Measurements from ENCODE around the gene GALNT5. TPM values are rescaled to one million over a fixed set of nuclear protein-coding genes. Genes with fewer than 3 reads are reported as not detected.

Gene GALNT5
- total RNA-seq, 1 donor from 2014 or later, result 5.3 TPM

DNA sequence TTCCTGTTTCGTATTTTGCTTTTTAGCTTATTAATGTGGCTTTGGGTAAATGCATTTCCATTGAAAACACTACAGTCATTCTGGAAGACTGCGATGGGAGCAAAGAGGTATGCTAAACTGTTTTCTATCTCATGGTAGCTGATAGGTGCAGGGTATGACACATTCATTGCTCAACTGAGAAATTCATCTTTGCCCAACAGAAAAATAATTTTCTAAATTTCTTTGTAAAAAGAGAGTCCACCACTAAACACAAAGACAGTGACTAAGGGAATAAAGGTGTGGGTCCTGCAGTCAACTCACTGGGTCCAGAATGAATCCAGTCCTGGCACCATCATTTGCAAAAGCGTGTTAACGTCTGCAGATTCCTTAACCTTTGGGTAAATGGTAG lies 48.2 kb downstream of the GALNT5 start:
- Mint-ChIP-seq H3K27me3 (ENCODE audit: unreplicated experiment) (peaks cover 4% of the 10 kb centered on the region), H3K27ac (ENCODE audit: unreplicated experiment) (no peak overlapping the region), H3K9me3 (ENCODE audit: unreplicated experiment) (no peaks in the 10 kb centered on the region), H3K4me1 (ENCODE audit: unreplicated experiment) (peaks cover 2% of the 10 kb centered on the region), H3K36me3 (ENCODE audit: unreplicated experiment) (no peaks in the 10 kb centered on the region), H3K4me3 (ENCODE audit: unreplicated experiment) (no peak overlapping the region)
- TF ChIP-seq, protein P1, sequence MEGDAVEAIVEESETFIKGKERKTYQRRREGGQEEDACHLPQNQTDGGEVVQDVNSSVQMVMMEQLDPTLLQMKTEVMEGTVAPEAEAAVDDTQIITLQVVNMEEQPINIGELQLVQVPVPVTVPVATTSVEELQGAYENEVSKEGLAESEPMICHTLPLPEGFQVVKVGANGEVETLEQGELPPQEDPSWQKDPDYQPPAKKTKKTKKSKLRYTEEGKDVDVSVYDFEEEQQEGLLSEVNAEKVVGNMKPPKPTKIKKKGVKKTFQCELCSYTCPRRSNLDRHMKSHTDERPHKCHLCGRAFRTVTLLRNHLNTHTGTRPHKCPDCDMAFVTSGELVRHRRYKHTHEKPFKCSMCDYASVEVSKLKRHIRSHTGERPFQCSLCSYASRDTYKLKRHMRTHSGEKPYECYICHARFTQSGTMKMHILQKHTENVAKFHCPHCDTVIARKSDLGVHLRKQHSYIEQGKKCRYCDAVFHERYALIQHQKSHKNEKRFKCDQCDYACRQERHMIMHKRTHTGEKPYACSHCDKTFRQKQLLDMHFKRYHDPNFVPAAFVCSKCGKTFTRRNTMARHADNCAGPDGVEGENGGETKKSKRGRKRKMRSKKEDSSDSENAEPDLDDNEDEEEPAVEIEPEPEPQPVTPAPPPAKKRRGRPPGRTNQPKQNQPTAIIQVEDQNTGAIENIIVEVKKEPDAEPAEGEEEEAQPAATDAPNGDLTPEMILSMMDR (IDR thresholded peaks at IDR 0.05), result no peak
- DNase-seq (ENCODE audit: extremely low spot score, unreplicated experiment), result no peak

GRCh38 chr2:157307021-157307420 lies 49.5 kb downstream of the GALNT5 start:
- H3K27me3 Mint-ChIP-seq (ENCODE audit: unreplicated experiment), result peaks cover 4% of the 10 kb centered on the region
- H3K36me3 Mint-ChIP-seq (ENCODE audit: unreplicated experiment), result no peaks in the 10 kb centered on the region
- H3K4me1 Mint-ChIP-seq (ENCODE audit: unreplicated experiment), result peaks cover 5% of the 10 kb centered on the region

GRCh38 chr2:157309878-157310277 lies 52.4 kb downstream of the GALNT5 start:
- no peaks in the 10 kb centered on the region for H3K36me3 Mint-ChIP-seq (ENCODE audit: unreplicated experiment)
- no peak overlapping the region for H3K27ac Mint-ChIP-seq (ENCODE audit: unreplicated experiment)
- no peaks in the 10 kb centered on the region for H3K27me3 Mint-ChIP-seq (ENCODE audit: unreplicated experiment)
- TF ChIP-seq, protein P1 (IDR thresholded peaks at IDR 0.05), result no peak
- H3K9me3 Mint-ChIP-seq (ENCODE audit: unreplicated experiment), result no peaks in the 10 kb centered on the region
- H3K4me1 Mint-ChIP-seq (ENCODE audit: unreplicated experiment), result peaks cover 8% of the 10 kb centered on the region
- DNase-seq (ENCODE audit: extremely low spot score, unreplicated experiment), result no peak
- H3K4me3 Mint-ChIP-seq (ENCODE audit: unreplicated experiment), result no peak overlapping the region

More at GRCh38 chr2:157307021-157307420, 49.5 kb downstream of the GALNT5 start:
- Mint-ChIP-seq H3K4me3 (ENCODE audit: unreplicated experiment) (no peak overlapping the region), H3K27ac (ENCODE audit: unreplicated experiment) (no peak overlapping the region), H3K9me3 (ENCODE audit: unreplicated experiment) (no peaks in the 10 kb centered on the region)
- no peak for DNase-seq (ENCODE audit: extremely low spot score, unreplicated experiment)
- TF ChIP-seq, protein P1 (IDR thresholded peaks at IDR 0.05), result peak; percentile 14

- H3K4me1 Mint-ChIP-seq (ENCODE audit: unreplicated experiment), result peaks cover 8% of the 10 kb centered on the region
- TF ChIP-seq, protein P1 (IDR thresholded peaks at IDR 0.05), result no peak
- H3K9me3 Mint-ChIP-seq (ENCODE audit: unreplicated experiment), result no peaks in the 10 kb centered on the region
- no peak overlapping the region for H3K4me3 Mint-ChIP-seq (ENCODE audit: unreplicated experiment)
- no peaks in the 10 kb centered on the region for H3K27me3 Mint-ChIP-seq (ENCODE audit: unreplicated experiment)
- DNase-seq (ENCODE audit: extremely low spot score, unreplicated experiment), result no peak
- no peak overlapping the region for H3K27ac Mint-ChIP-seq (ENCODE audit: unreplicated experiment)
- H3K36me3 Mint-ChIP-seq (ENCODE audit: unreplicated experiment), result no peaks in the 10 kb centered on the region
Measured at GRCh38 chr2:157311706-157312105, 54.2 kb downstream of the GALNT5 start.

DNA sequence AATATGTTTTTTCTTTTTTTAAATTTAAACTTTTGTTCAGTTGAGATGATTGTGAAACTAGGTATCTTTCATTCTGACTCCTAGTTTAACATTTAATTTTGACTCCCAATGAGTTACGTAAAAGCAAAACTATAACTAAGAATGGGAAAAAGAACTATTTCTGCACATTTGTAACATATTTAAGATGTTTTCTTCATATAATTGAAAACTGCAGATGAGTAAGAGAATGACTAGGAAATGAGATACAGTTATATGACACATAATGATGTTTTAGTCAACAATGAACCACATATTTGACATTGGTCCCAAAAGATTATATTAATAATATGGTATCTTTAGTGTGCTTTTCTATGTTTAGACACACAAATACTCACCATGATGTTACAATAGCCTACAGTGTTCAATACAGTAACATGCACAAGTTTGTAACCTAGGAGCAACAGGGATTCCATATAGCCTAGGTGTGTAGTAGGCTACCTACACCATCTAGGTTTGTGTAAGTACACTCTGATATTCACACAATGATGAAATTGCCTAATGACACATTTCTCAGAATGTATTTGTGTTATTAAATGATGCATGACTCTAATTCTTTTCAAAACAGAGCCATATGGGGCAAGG lies 55.5 kb downstream of the GALNT5 start:
- no peak overlapping the region for H3K4me3 Mint-ChIP-seq (ENCODE audit: unreplicated experiment)
- no peak for DNase-seq (ENCODE audit: extremely low spot score, unreplicated experiment)
- H3K27ac Mint-ChIP-seq (ENCODE audit: unreplicated experiment), result no peak overlapping the region
- H3K4me1 Mint-ChIP-seq (ENCODE audit: unreplicated experiment), result peaks cover 8% of the 10 kb centered on the region
- no peaks in the 10 kb centered on the region for H3K9me3 Mint-ChIP-seq (ENCODE audit: unreplicated experiment)
- H3K27me3 Mint-ChIP-seq (ENCODE audit: unreplicated experiment), result no peaks in the 10 kb centered on the region
- H3K36me3 Mint-ChIP-seq (ENCODE audit: unreplicated experiment), result no peaks in the 10 kb centered on the region
- TF ChIP-seq, protein P1 (IDR thresholded peaks at IDR 0.05), result no peak
